Measurements from ENCODE around the gene FAM184B.

The FAM184B gene

DNA sequence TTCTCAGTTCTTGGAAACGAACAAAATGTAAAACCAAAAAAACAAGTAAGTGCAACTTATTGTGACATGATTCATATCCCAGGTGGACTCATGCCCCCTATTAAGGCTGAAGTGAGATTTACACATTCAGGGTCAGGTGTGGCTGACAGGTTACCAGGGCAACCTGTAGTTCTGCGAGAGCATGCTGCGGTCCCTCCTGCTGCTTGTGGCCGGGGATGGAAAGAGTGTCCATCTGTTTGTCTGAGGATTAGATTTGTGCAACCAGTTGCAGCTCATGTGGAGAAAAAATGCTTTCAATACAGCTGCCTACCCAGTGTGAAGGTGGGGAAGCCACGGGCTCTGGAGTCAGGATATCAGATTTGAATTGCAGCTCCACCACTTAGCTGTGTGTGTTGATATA, 78.8 kb downstream of the FAM184B start:
- Histone ChIP-seq H3K27ac (ENCODE audit: low read length, poor library complexity, severe bottlenecking) (no peak overlapping the region), H2BK5ac (ENCODE audit: low read depth, low read length, poor library complexity, severe bottlenecking) (no peak overlapping the region), H4K8ac (ENCODE audit: low read length) (no peak overlapping the region), H3K4me1 (ENCODE audit: control insufficient read depth, insufficient read depth, low read depth, low read length) (no peaks in the 10 kb centered on the region), H3K14ac (ENCODE audit: low read length in 2 of 2) (no peak overlapping the region), H3K4ac (ENCODE audit: low read depth in 1 of 2, low read length in 2 of 2) (no peak overlapping the region), H2AK5ac (ENCODE audit: low read length, severe bottlenecking) (no peak overlapping the region), H3K18ac (ENCODE audit: low read depth in 1 of 2, low read length in 2 of 2) (no peak overlapping the region), H4K91ac (ENCODE audit: low read length) (no peak overlapping the region), H3K4me3 (ENCODE audit: insufficient read depth in 1 of 2, low read depth in 1 of 2, low read length in 2 of 2) (no peak overlapping the region), H3K23ac (ENCODE audit: low read length in 2 of 2) (no peak overlapping the region), H3K36me3 (ENCODE audit: control insufficient read depth in 1 of 2, insufficient read depth in 2 of 2, low read depth in 1 of 2, low read length in 2 of 2) (no peaks in the 10 kb centered on the region), H3K4me2 (ENCODE audit: low read length, poor library complexity, severe bottlenecking) (no peak overlapping the region), H2AFZ (ENCODE audit: low read depth, low read length) (no peak overlapping the region), H3K79me1 (replicated peaks; ENCODE audit: low read length, poor library complexity, severe bottlenecking) (no peaks in the 10 kb centered on the region), H3K9ac (ENCODE audit: low read length) (no peak overlapping the region), H3K9me3 (ENCODE audit: control insufficient read depth, low read length) (peaks cover 34% of the 10 kb centered on the region), H3K27me3 (ENCODE audit: control insufficient read depth in 1 of 2, insufficient read depth in 1 of 2, low read length in 2 of 2) (peaks cover 0 to 27% of the 10 kb centered on the region in 2 experiments), H2BK12ac (ENCODE audit: low read length in 2 of 2) (no peak overlapping the region), H2BK15ac (ENCODE audit: low read depth, poor library complexity, severe bottlenecking) (no peak overlapping the region), H2BK120ac (ENCODE audit: low read depth, low read length) (no peak overlapping the region)
- WGBS: 78% methylated on average over 5 of the region's 5 CpGs
- no peak for DNase-seq

DNA sequence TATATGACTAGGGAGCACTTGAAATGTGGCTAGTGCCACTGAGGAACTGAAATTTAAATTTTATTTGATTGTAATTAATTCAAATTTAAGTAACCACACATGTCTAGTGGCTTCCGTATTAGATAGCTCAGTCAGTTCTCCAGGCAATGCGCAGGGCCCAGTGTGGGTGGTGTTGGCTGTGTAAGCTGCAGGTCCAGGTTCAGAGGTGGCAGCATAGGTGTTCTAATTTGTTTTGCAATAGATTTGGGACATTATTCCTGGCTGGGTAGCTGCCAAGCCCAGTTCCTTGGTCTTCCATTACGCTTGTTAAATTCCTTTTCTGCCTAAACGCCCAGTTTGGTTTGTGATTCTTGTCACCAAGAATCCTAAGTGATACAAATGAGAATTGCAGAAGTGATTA, 79.5 kb downstream of the FAM184B start:
- DNase-seq: no peak
- no peak overlapping the region for H3K4me2 ChIP-seq (ENCODE audit: low read length, poor library complexity, severe bottlenecking)
- no peak overlapping the region for H4K91ac ChIP-seq (ENCODE audit: low read length)
- WGBS: 94% methylated on average over 4 of the region's 4 CpGs
- H3K18ac ChIP-seq (ENCODE audit: low read depth in 1 of 2, low read length in 2 of 2): no peak overlapping the region
- H3K4me3 ChIP-seq (ENCODE audit: insufficient read depth in 1 of 2, low read depth in 1 of 2, low read length in 2 of 2): no peak overlapping the region
- no peak overlapping the region for H2BK5ac ChIP-seq (ENCODE audit: low read depth, low read length, poor library complexity, severe bottlenecking)
- H3K14ac ChIP-seq (ENCODE audit: low read length in 2 of 2): no peak overlapping the region
- H2AFZ ChIP-seq (ENCODE audit: low read depth, low read length): no peak overlapping the region
- H2AK5ac ChIP-seq (ENCODE audit: low read length, severe bottlenecking): no peak overlapping the region
- H3K36me3 ChIP-seq (ENCODE audit: control insufficient read depth in 1 of 2, insufficient read depth in 2 of 2, low read depth in 1 of 2, low read length in 2 of 2): no peaks in the 10 kb centered on the region
- no peak overlapping the region for H4K8ac ChIP-seq (ENCODE audit: low read length)
- H2BK12ac ChIP-seq (ENCODE audit: low read length in 2 of 2): no peak overlapping the region
- no peak overlapping the region for H3K9ac ChIP-seq (ENCODE audit: low read length)
- no peaks in the 10 kb centered on the region for H3K4me1 ChIP-seq (ENCODE audit: control insufficient read depth, insufficient read depth, low read depth, low read length)
- peaks cover 0 to 23% of the 10 kb centered on the region in 2 experiments for H3K27me3 ChIP-seq (ENCODE audit: control insufficient read depth in 1 of 2, insufficient read depth in 1 of 2, low read length in 2 of 2)
- no peaks in the 10 kb centered on the region for H3K79me1 ChIP-seq (replicated peaks; ENCODE audit: low read length, poor library complexity, severe bottlenecking)
- no peak overlapping the region for H3K27ac ChIP-seq (ENCODE audit: low read length, poor library complexity, severe bottlenecking)
- H3K9me3 ChIP-seq (ENCODE audit: control insufficient read depth, low read length): peaks cover 36% of the 10 kb centered on the region
- H2BK120ac ChIP-seq (ENCODE audit: low read depth, low read length): no peak overlapping the region
- H2BK15ac ChIP-seq (ENCODE audit: low read depth, poor library complexity, severe bottlenecking): no peak overlapping the region
- no peak overlapping the region for H3K4ac ChIP-seq (ENCODE audit: low read depth in 1 of 2, low read length in 2 of 2)
- no peak overlapping the region for H3K23ac ChIP-seq (ENCODE audit: low read length in 2 of 2)

DNA sequence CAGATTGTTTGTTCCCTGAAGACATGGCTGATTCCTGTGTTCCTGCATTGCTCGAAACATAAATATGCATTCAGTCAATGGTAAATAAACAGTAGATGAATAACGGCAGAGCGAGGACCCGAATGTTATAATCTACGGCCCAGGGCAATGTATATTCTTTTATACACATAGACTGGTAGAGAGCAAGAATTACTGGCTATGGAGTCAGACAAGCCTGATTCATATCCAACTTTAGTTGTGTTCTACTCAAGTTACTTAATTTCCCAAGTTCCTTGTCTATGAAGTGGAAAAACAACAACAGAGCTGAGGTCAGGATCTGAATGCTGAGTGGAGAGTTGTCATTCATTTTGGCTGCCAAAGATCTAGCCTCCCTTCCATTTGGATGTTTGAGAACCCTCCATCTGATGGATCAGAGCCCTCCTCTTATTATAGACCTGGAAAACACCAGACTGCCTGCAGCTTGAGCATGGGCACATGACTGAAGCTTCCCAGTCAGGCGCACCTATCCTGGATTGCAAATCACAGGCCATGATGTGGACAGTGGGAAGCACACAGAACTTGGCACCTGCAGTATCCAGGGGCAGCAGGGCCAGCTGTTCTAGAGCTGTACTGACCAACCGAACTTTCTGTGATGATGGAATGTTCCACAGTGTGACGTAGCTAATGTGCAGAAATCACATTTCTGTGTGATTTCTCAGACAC, 80.1 kb downstream of the FAM184B start:
- H4K8ac ChIP-seq (ENCODE audit: low read length): no peak overlapping the region
- no peak overlapping the region for H2BK15ac ChIP-seq (ENCODE audit: low read depth, poor library complexity, severe bottlenecking)
- H3K14ac ChIP-seq (ENCODE audit: low read length in 2 of 2): no peak overlapping the region
- H3K4me3 ChIP-seq (ENCODE audit: insufficient read depth in 1 of 2, low read depth in 1 of 2, low read length in 2 of 2): no peak overlapping the region
- H2BK120ac ChIP-seq (ENCODE audit: low read depth, low read length): no peak overlapping the region
- H3K4me2 ChIP-seq (ENCODE audit: low read length, poor library complexity, severe bottlenecking): no peak overlapping the region
- H2AK5ac ChIP-seq (ENCODE audit: low read length, severe bottlenecking): no peak overlapping the region
- no peaks in the 10 kb centered on the region for H3K79me1 ChIP-seq (replicated peaks; ENCODE audit: low read length, poor library complexity, severe bottlenecking)
- no peak for DNase-seq
- no peak overlapping the region for H2BK12ac ChIP-seq (ENCODE audit: low read length in 2 of 2)
- no peak overlapping the region for H4K91ac ChIP-seq (ENCODE audit: low read length)
- peaks cover 0 to 22% of the 10 kb centered on the region in 2 experiments for H3K27me3 ChIP-seq (ENCODE audit: control insufficient read depth in 1 of 2, insufficient read depth in 1 of 2, low read length in 2 of 2)
- no peak overlapping the region for H2BK5ac ChIP-seq (ENCODE audit: low read depth, low read length, poor library complexity, severe bottlenecking)
- no peaks in the 10 kb centered on the region for H3K4me1 ChIP-seq (ENCODE audit: control insufficient read depth, insufficient read depth, low read depth, low read length)
- WGBS: 85% methylated on average over 8 of the region's 8 CpGs
- no peaks in the 10 kb centered on the region for H3K36me3 ChIP-seq (ENCODE audit: control insufficient read depth in 1 of 2, insufficient read depth in 2 of 2, low read depth in 1 of 2, low read length in 2 of 2)
- no peak overlapping the region for H3K18ac ChIP-seq (ENCODE audit: low read depth in 1 of 2, low read length in 2 of 2)
- H3K27ac ChIP-seq (ENCODE audit: low read length, poor library complexity, severe bottlenecking): no peak overlapping the region
- H3K9me3 ChIP-seq (ENCODE audit: control insufficient read depth, low read length): peaks cover 36% of the 10 kb centered on the region
- H3K9ac ChIP-seq (ENCODE audit: low read length): no peak overlapping the region
- H3K4ac ChIP-seq (ENCODE audit: low read depth in 1 of 2, low read length in 2 of 2): no peak overlapping the region
- H2AFZ ChIP-seq (ENCODE audit: low read depth, low read length): no peak overlapping the region
- H3K23ac ChIP-seq (ENCODE audit: low read length in 2 of 2): no peak overlapping the region

DNA sequence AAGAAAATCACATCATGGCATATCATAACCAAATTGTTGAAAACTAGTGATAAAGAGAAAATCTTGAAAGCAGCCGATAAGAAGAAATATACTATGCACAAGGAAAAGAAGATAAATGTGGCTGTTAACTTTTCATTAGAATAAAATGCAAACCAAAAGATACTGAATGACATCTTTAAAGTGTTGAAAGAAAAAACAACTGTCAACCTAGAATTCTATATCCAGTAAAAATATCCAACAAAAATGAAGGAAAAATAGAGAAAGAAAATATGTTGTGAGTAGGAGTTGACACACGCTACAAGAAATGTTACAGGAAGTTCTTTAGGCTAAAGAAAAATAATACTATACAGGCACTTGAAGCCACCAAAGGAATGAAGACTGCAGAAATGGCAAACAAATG, 82.0 kb downstream of the FAM184B start:
- Histone ChIP-seq H3K4ac (ENCODE audit: low read depth in 1 of 2, low read length in 2 of 2) (no peak overlapping the region), H2BK12ac (ENCODE audit: low read length in 2 of 2) (no peak overlapping the region), H3K18ac (ENCODE audit: low read depth in 1 of 2, low read length in 2 of 2) (no peak overlapping the region), H3K9ac (ENCODE audit: low read length) (no peak overlapping the region), H3K4me3 (ENCODE audit: insufficient read depth in 1 of 2, low read depth in 1 of 2, low read length in 2 of 2) (no peak overlapping the region), H2AK5ac (ENCODE audit: low read length, severe bottlenecking) (no peak overlapping the region), H3K27ac (ENCODE audit: low read length, poor library complexity, severe bottlenecking) (no peak overlapping the region), H3K36me3 (ENCODE audit: control insufficient read depth in 1 of 2, insufficient read depth in 2 of 2, low read depth in 1 of 2, low read length in 2 of 2) (no peaks in the 10 kb centered on the region), H3K4me2 (ENCODE audit: low read length, poor library complexity, severe bottlenecking) (no peak overlapping the region), H3K9me3 (ENCODE audit: control insufficient read depth, low read length) (peaks cover 33% of the 10 kb centered on the region), H3K27me3 (ENCODE audit: control insufficient read depth in 1 of 2, insufficient read depth in 1 of 2, low read length in 2 of 2) (peaks cover 0 to 3% of the 10 kb centered on the region in 2 experiments), H2AFZ (ENCODE audit: low read depth, low read length) (no peak overlapping the region), H2BK15ac (ENCODE audit: low read depth, poor library complexity, severe bottlenecking) (no peak overlapping the region), H4K91ac (ENCODE audit: low read length) (no peak overlapping the region), H3K14ac (ENCODE audit: low read length in 2 of 2) (no peak overlapping the region), H4K8ac (ENCODE audit: low read length) (no peak overlapping the region), H2BK120ac (ENCODE audit: low read depth, low read length) (no peak overlapping the region), H3K79me1 (replicated peaks; ENCODE audit: low read length, poor library complexity, severe bottlenecking) (no peaks in the 10 kb centered on the region), H3K4me1 (ENCODE audit: control insufficient read depth, insufficient read depth, low read depth, low read length) (no peaks in the 10 kb centered on the region), H3K23ac (ENCODE audit: low read length in 2 of 2) (no peak overlapping the region), H2BK5ac (ENCODE audit: low read depth, low read length, poor library complexity, severe bottlenecking) (no peak overlapping the region)
- WGBS: no CpG with 5 or more reads among the region's 2 CpGs
- no peak for DNase-seq
